AG04449 (cell line): Measurements from ENCODE around the gene CNEP1R1.

Experiments used
- CTCF ChIA-PET: fragments of 350-600 bp; formaldehyde crosslinking; extraction: SDS; loops from one replicate; lab custom pipeline; 2021; ENCODE audit warnings: antibody characterized with exemption; lab: Yijun Ruan, JAX
- POLR2A ChIA-PET: fragments of 400-600, 350-600 bp; formaldehyde crosslinking; extraction: SDS; loops from one replicate; lab custom pipeline; 2020; ENCODE audit warnings: antibody characterized with exemption, inconsistent platforms; lab: Yijun Ruan, JAX
- DNase-seq: peaks from one replicate; pipeline ENCODE4 v3.0.0-alpha.2; 2010; ENCODE audit warnings: low read depth, low spot score
- H3K4me3 ChIP-seq: 2 replicates; pipeline ENCODE4 v1.5.1; 2011; ENCODE audit warnings: low read depth, mild to moderate bottlenecking, control low read depth, low read length
- CTCF ChIP-seq: IDR thresholded peaks from one replicate; pipeline ENCODE4 v1.5.1; 2011; ENCODE audit warnings: mild to moderate bottlenecking, moderate library complexity, low read length, control low read depth, inconsistent platforms; ENCODE audit not compliant: insufficient read depth; ENCODE audit errors: missing control alignments

Gene CNEP1R1

GRCh38 chr16:49998991-49999390 is 26.0 kb upstream of the CNEP1R1 start:
- ChIA-PET CTCF (no interaction called here), POLR2A (no interaction called here)
- H3K4me3 ChIP-seq, result no peak overlapping the region
- no peak for TF ChIP-seq CTCF
- DNase-seq, result no peak

- ChIA-PET CTCF (no interaction called here), POLR2A (no interaction called here)
- no peak overlapping the region for H3K4me3 ChIP-seq
- TF ChIP-seq CTCF, result no peak
- no peak for DNase-seq
Observed at GRCh38 chr16:50001144-50001543, 23.9 kb upstream of the CNEP1R1 start.

- POLR2A ChIA-PET, result no interaction called here
- no peak overlapping the region for H3K4me3 ChIP-seq
- no peak for DNase-seq
- no peak for TF ChIP-seq CTCF
- CTCF ChIA-PET, result no interaction called here
Observed at GRCh38 chr16:50002190-50002589, 22.8 kb upstream of the CNEP1R1 start.

GRCh38 chr16:50004239-50004638 is 20.8 kb upstream of the CNEP1R1 start:
- no peak for DNase-seq
- no peak overlapping the region for H3K4me3 ChIP-seq
- POLR2A ChIA-PET, result no interaction called here
- CTCF ChIA-PET, result interaction anchor here (1.7 kb wide), 1 partner anchor 21 kb away, joined by 7 read pairs; the partner anchor contains the start of gene CNEP1R1
- no peak for TF ChIP-seq CTCF

- CTCF ChIA-PET, result no interaction called here
- no peak overlapping the region for H3K4me3 ChIP-seq
- POLR2A ChIA-PET, result no interaction called here
- DNase-seq, result no peak
- TF ChIP-seq CTCF, result no peak
Observed at GRCh38 chr16:50006964-50007363, 18.1 kb upstream of the CNEP1R1 start.

- TF ChIP-seq CTCF, result no peak
- POLR2A ChIA-PET, result no interaction called here
- DNase-seq, result no peak
- no peak overlapping the region for H3K4me3 ChIP-seq
- CTCF ChIA-PET, result interaction anchor here (1.0 to 2.1 kb wide), 2 partner anchors 16 to 18 kb away, joined by 5 to 8 read pairs; partner anchors contain the start of gene CNEP1R1
Observed at GRCh38 chr16:50007744-50008143, 17.3 kb upstream of the CNEP1R1 start.
